HG03439 (cell line): ENCODE results near the gene GPHN.

Experiments used
- ATAC-seq: cut with Tn5 transposase; IDR thresholded peaks from one replicate; pipeline ENCODE4 v1.9.1; 2021; ENCODE audit warnings: mild to moderate bottlenecking, moderate library complexity; ENCODE audit not compliant: unreplicated experiment

GPHN gene

DNA sequence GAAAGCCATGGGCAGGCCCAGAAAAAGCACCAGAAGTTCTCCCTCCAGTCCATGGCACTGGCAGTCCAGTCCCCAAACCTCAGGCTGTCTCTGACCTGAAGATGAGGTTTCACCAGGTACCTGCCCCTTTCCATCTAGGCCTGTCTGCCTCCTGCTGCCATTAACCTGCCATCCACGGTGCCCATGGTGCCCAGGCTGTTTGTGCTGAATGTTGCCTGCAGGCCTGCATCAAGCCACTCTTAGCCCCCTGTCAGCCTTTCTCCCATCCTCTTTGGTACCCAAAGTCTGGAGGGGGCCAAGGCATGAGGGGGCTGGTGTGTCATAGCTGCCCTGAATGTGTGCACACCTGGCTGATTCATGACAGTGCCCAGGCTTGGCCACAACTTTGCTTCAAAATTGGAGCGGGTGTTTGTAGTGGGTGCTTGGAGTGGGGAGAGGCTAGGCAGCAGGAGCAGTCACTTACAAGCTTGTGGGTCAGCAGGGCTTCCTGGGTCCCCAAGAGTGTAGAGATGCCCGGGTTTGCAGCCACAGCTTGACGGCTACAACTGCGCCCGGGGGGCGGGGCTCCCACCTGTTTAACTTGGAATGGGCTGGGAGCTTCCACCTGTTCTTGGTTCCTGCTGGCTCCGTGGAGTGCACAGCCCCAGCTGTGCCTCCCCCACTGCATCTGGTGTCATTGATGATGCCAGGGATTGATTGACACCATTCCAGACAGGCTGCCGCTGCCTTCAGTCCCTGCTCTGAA lies 88.5 kb downstream of the GPHN start:
- ATAC-seq = no peak

DNA sequence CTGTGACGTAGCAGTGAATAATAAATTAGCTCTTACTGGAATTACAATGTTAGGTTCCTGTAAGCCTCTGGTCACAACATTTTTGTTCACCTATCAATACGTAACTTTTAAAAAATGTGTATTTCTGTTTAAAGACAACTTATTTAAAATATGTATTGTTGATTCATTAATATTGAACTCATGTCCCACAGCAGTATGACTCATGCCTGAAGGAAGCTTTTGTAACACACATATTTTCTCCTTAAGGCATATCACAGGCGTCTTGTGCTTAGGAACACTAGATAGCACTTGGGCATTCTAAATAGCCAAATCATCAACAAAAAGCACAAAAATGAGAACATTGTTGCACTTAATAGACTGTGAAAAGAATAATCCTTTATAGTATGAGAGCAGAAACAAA lies 92.5 kb downstream of the GPHN start:
- ATAC-seq = no peak

DNA sequence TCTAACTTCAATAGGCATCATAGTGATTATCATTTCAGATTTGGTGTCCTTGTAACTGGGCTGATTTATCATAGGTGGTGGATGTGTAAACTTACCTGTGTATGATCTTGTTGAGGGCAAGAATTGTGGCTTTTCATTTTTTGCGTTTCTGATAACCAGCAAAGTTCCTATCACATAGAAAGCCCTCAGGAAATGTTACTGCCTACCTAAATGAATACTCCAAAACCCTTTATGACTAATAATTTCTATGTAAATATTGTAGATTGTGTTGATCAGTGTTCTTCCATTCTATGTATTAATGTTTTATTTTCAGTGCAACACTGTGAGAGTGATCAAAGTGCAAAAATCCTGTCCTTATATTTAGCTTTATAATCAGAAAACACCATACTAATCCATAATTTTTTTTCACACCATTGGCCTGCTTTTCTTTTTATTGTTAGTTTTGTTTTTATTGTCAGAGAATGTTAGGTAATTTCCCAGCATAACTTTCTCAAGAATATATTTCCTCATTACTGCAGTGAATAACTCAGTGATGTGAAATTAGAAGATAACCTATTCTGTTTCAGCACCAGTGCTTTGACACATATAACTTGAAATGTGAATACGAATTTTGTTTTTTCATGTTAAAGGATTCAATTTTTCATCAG lies 94.1 kb downstream of the GPHN start:
- ATAC-seq = no peak

DNA sequence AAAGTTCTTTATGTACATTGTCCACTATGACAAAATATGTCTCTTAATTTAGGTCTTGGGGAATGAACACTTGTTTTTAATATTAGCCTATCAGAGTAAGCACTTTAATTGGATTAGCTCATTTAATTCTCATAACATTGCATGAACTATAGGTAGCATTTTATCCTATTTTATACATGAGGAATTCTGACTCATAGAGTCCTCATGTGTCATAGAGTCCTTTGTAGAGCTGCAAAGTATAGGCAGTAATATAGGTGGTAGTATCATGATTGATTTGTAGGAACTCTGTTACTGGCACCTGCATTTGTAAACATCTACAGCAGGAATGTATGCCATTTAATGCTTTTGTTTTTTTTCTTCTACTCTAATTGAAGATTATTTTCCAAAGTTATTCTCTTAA lies 96.0 kb downstream of the GPHN start:
- ATAC-seq = no peak

DNA sequence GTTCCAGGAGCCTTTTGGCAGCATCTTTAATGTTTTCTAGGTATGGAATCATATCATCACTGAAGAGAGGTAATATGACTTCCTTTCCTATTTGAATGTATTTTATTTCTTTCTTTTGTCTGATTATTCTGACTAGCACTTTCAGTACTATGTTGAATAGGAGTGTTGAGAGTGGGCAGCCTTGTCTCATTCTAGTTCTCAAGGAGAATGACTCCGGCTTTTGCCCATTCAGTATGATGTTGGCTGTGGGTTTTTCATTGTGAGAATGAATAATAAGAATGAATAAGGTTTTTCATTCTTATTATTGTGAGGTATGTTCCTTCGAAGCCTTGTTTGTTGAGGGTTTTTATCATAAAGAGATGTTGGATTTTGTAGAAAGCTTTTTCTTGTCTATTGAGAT lies 98.9 kb downstream of the GPHN start:
- no peak for ATAC-seq

DNA sequence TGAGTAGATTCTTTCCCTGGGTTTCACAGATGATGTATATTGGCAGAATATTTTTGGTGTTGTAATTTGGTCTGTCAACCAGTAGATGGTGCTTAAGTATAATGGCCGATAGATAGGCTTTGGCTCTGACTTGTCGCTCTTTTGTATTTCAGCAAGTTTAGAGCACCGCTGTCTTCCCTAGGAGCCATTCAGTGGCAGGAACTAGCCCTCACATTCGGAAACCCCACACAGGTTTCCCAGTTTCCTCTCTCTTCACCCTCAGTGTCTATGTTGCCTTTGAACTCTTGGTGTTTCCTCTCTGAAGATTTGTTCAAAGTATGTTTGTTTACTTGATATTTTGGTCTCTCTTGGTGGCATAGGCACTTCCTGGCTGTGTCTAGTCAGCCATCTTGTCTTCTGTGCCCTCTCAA lies 102.2 kb downstream of the GPHN start:
- ATAC-seq = no peak

DNA sequence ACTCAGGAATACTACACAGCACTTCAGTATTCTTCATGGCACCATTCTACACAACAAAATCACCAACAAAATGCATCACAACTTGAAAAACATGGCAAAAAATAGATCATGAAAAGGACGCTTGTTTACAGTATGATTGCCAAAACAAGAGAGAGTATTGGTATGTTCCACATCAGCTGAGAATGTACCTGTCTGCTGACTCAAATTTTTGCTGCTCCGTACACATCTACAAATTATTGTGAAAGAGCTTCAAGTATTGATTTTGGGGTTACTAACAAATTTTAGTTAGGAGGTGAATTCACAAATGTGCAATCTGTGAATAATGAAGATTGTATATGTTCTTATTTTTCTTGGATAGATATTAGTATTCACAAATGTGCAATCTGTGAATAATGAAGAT lies 105.4 kb downstream of the GPHN start:
- no peak for ATAC-seq

DNA sequence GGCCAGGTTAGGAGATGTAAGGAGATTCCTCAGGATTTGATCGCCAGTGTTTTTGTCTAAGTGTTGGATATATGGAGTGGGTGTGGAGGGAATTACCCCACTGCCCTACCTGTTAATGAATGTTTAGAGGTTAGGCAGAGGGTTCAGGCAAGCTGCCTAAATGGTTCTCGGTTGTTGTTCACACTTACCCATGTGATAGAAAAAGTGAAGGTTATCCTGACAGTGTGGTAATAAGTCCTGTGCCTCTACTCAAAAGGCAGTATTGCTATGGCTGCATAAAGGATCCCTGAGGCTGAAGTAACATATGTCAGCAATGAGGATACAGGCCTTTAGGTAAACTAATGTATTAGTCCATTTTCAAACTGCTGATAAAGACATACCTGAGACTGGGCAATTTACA lies 112.0 kb downstream of the GPHN start:
- ATAC-seq = no peak

DNA sequence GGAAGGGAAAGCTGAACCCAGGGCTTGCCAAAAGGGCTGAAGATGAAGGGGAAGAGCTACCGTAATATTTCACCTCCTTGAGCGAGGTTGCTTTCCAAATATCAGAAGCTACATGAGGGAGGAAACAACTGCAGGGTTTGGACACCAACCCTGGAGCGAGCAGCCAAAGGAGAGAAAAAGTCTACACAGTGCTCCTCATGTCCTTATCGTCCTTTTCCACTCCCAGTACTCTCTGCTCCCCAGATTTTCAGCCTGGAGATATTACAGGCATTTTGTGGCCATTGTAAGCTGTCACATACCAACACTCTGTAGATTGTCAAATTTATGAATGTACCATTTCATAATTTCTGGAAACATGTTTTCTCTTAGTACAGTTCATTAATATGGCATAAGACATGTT lies 115.9 kb downstream of the GPHN start:
- no peak for ATAC-seq

DNA sequence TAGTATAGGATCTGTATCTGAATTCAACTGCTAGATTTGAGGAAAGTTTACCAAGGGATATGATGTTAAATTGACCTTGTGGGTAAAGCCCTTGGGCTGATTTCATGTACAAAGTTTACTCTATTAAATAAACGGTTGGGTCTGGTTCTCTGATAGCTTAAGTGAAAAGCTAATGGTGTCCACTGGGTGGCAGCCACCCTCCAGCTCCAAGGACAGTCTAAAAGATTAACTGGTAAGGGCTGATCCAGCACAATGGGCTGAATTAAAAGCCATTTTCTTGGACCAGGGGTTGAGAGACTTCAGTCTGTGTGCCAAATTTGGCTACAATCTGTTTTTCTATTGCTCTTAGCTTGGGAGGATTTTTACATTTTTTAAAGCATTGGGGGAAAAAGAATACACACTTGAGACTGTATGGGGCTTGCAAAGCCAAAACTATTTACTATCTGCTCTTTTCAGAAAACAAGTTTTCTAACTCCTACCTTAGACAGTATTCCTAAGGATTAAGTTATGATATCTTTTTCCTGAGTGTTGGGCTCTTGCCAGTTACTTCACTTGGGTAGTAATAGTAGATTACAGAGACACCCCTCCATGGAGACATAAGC lies 116.5 kb downstream of the GPHN start:
- no peak for ATAC-seq

DNA sequence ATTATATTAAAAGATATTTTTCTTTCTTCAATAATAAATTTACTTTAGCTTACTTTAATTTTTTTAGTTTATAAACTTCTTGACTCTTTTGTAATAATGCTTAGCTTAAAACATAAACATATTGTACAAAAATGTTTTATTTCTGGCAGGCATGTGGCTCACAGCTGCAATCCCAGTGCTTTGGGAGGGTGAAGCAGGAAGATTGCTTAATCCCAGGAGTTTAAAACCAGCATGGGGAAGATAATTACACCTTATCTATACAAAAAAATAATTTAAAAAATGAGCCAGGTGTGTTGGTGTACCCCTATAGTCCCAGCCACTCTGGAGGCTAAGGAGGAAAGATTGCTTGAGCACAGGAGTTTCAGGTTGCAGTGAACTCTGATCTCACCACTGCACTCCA lies 120.7 kb downstream of the GPHN start:
- no peak for ATAC-seq

DNA sequence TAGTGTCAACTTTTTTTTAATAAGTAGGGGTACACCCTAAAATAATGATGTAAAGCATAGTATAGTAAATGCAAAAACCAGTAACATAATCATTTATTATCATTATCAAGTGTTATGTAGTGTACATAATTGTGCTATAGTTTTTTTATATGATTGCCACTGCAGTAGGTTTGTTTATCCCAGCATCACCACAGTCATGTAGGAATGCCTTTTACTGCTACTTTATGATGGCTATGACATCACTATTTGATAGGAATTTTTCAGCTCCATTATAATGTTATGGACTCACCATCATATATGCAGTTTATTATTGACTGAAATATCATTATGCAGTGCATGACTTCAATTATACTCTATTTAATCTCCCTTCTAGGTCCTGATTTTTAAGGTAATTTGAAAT lies 121.6 kb downstream of the GPHN start:
- ATAC-seq = no peak

DNA sequence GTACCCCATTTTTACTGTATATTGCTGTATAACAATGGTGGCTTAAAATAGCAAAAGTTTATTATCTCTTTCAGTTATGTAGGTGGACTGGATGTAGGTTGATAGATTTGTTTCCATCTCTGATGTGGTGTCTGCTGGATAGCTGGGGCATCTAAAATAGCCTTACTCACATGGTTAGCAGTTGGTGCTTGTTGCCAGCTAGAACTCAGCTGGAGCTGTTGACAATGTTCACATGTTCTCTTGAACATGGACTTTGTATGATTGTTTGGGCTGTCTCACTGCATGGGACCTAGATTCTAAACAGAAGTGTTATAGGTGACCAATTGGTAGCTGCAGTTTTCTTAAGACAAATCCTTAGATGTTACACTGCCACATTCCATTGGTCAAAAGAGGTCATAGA lies 126.9 kb downstream of the GPHN start:
- no peak for ATAC-seq

DNA sequence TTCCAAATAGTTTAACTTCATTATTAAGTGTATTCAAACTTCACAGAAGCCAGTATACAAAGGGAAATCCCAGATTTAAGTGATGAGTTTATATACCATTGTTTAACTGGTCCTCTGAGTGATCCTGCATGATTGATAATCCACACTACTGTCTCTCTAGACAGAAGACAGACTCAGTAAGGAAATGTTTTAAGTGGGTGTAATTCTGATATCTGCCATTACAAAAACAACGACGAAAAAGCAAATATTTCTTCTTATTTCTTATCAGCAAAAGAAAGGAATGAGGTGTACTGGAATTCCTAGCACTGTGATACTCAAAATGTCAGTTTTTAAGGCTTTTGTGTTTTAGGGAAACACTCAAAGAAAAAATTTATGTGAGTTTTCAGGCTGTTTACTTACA lies 127.5 kb downstream of the GPHN start:
- ATAC-seq = no peak

DNA sequence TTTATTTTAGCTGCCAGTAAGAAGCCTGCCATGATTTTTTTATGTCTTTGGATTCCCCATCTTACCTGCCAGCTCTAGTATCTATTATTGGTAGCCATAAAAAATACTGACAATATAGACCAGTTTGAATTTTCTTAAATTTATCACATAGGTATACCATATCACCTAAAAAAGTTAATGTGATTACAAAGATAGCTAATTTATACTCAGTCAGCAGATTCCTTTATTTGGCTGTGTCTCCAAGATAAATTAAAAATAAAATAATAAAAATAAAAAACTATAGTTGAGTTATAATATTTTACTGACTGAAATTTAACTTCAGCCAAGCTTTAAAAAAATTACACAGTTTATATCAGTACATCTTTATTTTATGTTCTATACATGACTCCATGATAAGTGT lies 128.3 kb downstream of the GPHN start:
- no peak for ATAC-seq

DNA sequence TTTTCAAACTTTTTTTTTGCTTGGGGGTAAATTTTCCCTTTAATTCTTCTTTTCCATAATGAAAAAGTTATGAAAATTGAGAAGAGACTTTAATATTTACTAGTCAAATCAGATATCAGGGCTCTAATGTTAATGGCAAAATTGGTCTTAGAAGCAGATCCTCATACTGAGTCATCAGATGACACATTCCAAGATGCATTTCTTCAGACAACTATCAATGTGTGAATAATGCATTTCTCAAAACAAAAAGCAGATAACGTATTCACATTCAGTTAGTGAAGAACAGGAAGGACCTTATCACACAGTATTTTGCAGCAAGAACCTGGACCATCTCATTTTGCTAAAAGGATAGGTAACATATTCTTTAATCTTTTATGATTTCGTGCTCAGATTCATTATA lies 130.7 kb downstream of the GPHN start:
- ATAC-seq = no peak

DNA sequence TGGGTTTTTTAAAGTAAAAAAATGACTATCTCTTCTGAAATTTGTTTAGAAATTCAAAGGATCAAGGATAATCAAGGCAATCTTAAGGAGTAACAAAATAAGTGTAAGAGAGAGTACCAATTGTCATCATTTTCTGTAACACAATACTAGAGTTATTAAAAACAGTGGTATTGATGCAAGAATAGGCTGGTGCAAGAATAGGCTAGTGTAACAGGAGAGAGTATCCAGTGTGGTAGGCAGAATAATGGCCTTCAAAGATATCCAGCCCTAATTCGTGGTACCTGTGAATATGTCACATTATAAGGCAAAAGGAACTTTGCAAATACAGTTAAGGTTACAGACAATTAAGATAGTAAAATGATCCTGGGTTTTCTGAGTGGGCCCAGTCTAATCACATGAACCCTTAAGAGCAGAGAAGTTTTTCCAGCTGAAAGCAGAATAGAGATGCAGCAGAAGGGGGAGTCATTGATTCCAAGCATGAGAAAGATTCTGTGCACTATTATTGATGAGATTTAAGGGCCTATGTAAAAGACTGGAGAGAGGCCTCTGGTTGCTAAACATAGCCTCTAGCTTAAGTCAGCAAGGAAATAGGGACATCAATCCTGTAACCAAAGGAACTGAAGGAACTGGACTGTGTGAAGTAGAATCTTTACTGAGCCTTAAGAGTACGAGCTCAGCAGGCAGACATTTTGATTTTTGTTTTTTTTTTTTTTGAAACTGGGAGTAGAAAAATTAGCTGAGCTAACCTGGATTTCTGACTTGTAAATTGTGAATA lies 134.1 kb downstream of the GPHN start:
- no peak for ATAC-seq

DNA sequence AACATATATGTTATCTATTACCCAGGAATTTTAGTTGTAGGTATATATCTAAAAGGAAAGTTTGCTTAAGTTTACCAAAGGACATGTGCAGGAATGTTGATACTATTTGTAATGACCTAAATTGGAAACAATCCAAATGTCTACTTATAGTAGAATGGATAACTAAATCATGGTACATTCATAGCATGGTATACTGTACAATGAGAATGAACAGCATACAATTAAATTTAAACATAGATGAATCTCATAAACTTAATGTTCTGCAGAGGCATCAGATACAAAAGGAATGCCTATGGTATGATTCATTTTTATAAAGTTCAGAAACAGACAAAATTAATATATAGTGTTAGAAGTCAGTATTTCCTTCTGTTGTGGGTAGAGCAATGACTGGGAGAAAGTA lies 135.4 kb downstream of the GPHN start:
- ATAC-seq = no peak

DNA sequence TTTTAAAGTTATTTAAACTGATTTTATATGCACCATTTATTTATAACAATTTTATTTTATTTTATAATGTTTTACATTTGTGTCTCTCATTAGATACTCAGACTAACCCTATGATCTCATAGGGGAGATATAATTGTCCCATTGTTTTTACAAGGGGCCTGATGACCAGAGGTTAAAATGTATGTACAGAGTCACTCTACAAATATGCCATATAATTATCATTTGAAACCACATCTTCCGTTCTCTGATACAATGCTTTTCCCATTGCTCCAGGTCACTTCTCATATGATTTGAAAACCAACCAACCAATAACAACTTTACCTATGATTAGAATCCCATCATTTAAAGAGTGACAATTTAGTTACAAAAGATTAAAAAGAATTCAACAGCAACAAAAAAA lies 137.8 kb downstream of the GPHN start:
- ATAC-seq = no peak

DNA sequence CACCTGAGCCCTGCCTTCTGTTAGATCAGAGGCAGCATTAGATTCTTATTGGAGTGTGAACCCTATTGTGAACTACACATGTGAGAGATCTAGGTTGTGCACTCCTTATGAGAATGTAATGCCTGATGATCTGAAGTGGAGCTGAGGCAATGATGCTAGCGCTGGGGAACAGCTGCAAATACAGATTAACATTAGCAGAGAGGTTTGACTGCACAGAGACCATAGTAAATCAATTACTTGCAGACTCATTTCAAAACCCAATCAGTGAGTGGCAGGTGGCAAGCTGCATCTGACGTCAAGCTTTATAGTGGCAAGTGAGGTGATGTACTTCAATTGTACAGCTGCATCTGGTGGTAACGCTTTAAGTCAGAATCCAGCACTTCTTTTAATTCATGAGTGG lies 141.6 kb downstream of the GPHN start:
- peak; percentile 57 for ATAC-seq

DNA sequence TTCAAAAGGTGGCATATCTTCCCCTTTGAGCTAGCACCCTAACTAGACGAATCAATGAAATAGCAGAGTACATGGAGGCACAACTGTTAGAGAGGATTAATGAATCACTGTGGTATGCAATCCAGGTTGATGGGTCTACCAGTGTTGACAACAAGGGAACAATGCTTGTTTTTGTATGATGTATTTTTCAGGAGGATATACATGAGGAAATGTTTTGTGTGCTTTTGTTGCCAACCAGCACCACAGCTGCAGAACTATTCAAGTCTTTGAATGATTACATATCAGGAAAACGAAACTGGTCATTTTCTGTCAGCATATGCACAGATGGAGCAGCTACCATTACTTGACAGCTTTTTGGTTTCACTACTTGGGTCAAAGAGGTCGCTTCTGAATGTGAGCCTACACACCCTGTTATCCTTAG lies 142.6 kb downstream of the GPHN start:
- peak; percentile 64 for ATAC-seq
